IPS DF 4.7 (cell line): ENCODE data around the gene XPOT.

Experiments used
- DNase-seq: peaks from one replicate; pipeline ENCODE4 v3.0.0-alpha.2; 2013; ENCODE audit warnings: low spot score; ENCODE audit errors: extremely low read depth

The XPOT gene

DNA sequence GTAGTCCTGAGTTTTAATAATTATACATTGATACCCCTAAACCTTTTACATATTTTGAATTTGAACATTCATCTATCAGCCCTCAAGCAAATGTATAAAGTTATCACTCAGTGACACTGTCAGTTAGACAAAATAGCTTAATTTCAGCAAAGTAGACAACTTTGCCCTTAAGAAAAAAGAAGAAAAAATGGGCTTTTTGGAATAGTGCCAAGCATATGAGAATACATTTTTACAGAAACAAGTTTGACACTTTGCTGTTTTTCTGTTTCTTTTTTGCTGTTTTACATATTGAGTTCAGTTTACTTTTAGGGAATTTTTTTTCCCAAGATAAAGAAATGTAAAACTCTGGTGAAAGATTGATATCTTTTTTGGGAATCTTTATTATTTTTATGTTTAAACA lies 62.0 kb downstream of the XPOT start:
- DNase-seq, result no peak

GRCh38 chr12:64468966-64469365 lies 64.8 kb downstream of the XPOT start:
- no peak for DNase-seq

DNA sequence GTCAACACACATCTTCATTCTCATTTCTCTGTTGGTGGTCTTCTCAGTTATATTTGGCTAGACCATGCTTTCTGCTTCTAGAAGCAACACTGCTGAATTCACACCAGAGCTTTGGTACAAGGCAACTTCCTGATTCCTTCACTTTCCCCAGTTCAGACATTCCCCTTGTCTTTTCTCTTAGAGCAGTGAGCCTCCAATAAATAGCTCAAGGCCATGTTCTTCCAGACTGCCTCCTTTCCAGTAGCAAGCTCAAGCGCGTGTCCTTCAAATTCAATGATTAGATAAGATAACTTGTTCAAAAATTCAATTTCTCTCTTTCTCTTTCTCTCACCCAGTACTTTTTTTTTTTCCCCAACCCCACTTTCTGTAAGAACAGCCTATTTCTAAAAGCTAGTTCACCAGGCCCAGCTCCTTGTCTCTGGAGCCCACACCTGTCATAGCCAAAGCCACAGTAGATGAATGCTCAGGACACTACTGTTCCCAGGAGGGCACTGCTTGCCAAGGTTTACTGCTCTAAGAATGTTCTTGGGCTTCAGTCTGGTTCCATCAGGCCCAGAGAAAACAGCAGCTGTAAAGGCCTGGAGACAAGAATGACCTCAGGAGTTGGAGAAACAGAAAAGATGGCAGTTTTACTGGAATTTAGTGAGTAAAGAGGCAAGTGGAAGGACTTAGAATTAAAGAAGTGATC lies 65.4 kb downstream of the XPOT start:
- no peak for DNase-seq

GRCh38 chr12:64470495-64470894 lies 66.3 kb downstream of the XPOT start:
- DNase-seq, result no peak

GRCh38 chr12:64473176-64473575 lies 69.0 kb downstream of the XPOT start:
- no peak for DNase-seq

GRCh38 chr12:64475518-64475917 lies 71.3 kb downstream of the XPOT start:
- no peak for DNase-seq

GRCh38 chr12:64476844-64477243 lies 72.7 kb downstream of the XPOT start:
- DNase-seq, result no peak

DNA sequence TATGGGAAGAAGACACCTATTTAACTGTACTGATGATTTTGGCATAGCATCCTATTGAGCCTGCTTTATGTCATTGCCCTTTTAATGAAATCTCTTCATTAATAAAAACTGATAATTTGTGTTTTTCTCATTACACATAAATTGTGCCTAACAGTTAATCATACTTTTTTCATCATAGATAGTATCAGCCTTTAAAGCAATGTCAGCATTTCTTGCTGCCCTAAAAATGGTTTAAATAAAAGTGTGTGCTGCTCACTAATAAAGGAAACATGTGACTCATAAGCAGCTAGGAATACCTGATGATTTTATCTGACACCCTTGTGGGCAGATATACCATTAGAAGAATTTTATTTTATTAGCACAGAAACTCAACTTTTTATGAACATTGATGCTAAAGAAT lies 74.5 kb downstream of the XPOT start:
- no peak for DNase-seq

GRCh38 chr12:64480148-64480547 lies 76.0 kb downstream of the XPOT start:
- no peak for DNase-seq

- no peak for DNase-seq
Observed at GRCh38 chr12:64486657-64487056, 82.5 kb downstream of the XPOT start.

DNA sequence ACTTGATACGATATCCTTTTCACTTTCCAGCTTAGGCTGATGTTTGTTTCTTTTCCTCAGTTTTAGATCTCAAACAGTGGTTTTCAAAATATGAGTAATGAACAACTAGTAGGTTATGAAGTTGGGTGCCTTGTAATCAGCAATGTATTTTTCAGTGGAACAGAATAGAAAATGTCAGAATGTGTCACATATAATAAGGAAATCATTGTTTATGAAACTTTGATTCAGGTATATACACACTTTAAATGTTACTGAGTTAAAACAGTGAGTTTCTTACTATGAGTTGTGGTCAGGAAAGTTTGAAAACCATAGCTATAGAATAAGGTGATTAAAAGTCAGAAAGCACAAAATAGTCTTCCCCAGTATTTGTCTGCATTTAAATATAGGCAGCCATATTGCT lies 87.5 kb downstream of the XPOT start:
- no peak for DNase-seq

- DNase-seq, result no peak
Observed at GRCh38 chr12:64493513-64493912, 89.3 kb downstream of the XPOT start.

DNA sequence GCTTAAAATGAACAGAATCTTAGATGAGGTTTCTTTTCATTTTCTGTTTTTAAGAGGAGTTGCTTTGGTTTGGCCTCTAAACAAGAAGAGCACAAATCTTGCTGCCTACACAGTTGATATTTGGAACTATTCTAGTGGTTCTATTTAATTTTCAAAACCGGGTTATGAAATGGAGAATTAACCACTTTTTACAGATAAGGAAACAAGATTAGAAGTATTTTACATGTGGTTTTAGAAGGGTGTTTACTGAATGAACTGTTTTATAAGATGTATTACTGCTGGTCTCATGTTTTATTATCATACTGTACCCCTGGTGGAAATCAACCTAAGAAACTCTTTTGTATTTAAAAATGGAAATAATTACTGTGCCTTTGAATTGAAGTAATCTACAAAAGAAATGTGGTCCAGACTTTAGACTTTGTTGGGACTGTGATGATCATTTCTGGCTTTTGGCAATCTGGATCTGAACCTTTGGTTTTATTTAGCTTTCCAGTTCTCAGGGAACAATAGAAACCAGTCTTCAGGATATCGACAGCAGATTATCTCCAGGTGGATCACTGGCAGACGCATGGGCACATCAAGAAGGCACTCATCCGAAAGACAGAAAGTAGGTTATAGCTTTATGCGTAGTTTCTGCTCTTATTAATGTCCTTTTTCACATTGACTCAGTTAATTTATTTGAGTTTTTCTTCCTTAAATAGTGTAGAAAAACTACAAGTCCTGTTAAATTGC lies 91.0 kb downstream of the XPOT start:
- no peak for DNase-seq

DNA sequence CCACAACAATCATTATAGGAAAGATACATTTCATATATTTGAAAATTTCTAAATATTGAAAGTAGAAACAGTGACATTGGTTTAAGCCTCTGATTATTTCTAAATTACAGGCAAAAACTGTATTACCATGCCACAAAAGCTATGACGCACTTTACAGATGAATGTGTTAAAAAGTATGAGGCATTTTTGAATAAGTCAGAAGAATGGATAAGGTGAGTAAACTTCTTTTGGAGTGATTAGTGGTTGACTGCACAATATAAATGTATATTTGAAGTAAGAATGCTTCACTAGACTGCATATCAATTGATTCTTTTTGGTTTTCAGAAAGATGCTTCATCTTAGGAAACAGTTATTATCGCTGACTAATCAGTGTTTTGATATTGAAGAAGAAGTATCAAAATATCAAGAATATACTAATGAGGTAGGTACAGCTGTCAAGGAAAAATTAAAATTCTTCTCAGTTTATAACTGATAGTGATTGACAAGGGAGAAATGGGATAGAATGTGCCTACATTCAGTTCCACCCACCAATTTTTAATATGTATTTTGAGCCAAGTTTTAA lies 92.7 kb downstream of the XPOT start:
- no peak for DNase-seq

DNA sequence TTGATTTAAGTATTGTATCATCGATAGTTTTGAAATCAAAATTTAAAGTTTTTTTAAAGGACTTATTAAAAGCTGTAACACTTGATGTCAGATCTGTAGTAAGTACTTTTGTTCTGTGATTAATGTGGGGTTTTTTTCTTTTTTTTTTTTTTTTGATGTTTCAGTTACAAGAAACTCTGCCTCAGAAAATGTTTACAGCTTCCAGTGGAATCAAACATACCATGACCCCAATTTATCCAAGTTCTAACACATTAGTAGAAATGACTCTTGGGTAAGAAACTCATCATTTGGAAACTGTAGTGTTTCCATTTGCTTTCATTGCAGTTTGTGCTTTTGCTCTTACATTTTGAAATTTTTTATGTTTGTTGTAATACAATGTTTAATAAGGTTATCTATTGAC lies 93.3 kb downstream of the XPOT start:
- no peak for DNase-seq

GRCh38 chr12:64497903-64498302 lies 93.7 kb downstream of the XPOT start:
- no peak for DNase-seq

DNA sequence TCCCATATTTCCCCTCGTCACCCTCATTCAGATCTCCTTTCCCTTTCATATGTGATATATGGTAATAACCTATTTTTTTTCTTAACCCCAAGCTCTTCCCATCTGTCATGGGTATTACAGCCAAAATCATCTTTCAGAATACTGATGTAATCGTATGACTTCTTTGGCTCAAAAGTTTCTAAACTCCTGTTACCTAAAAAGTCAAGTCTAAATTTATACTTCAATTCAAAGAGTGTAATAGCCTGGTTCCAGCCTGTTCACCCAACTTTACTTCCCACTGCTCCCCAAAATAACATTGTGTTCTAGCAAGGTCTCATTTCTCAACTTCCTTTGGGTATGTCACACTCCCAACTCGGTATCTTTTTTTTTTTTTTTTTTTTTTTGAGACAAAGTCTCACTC lies 96.2 kb downstream of the XPOT start:
- no peak for DNase-seq
